ENCODE results near the gene BRICD5. TPM values are rescaled to one million over a fixed set of nuclear protein-coding genes. Genes with fewer than 3 reads are reported as not detected.
"Not testable (repeated sequence)": the region's sequence is repeated elsewhere in the genome, so short reads cannot be mapped to it uniquely, and the experiment has no call there.

BRICD5 gene
- total RNA-seq, result 1 to 10 TPM; 3.2 to 5.2 (median 3.6) TPM
- total RNA-seq (2013), result 6.7 TPM

DNA sequence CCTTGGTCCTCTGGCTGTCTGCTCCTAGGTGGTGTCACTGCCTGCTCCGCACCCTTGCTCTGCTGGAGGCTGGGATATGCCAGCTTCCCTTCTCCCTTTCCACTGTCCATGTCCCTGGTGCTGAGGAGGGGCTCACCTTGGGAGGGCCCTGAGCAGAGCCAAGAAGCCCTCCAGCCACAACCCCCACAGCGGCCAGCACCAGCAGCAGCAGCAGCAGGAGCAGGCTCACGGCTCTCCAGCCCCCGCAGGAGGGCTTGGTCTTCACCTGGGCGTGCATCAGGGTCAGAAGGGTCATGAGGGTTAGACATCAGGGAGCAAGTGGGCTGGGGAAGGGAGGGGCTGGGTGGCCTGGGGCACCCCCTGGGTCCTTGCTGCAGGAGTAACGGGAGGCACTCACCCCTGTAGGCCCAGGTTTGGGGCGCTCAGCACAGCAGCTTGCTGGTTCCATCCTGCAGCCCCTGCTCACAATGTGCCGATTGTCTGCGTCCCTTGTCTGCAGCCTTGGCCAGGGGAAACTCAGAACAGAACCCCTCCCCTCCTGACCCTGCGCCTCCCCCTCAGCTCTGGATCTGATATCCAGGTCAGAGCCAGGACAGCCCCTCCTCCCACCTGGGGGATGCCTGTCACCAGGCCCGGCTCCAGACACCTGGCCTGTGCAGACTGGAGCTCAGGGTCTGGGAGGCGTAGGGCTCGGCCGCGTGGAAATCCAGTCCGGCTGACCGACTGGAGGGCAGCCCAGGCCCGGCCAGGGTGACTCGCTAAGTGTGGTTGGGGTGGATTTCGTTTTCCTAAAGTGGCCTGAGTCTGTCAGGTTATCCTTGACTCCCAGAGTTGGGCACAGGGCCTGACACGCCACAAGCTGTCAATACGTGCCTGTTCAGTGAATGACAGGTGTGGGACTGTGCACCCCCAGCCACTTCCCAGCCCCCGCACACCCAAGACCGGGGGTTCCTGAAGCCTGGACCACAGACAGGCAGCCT lies at the start of gene BRICD5:
TSS of gene BRICD5 (minus strand) at position 478 of the 980 bp plus-strand sequence. CDS start at position 448, 30 bp downstream.
- Mint-ChIP-seq H3K4me3 (no peak within 1 kb of the TSS), H3K27ac (no peak within 1 kb of the TSS), H3K4me1 (peaks cover 13 to 31% of the 10 kb centered on the region in 2 donors), H3K36me3 (no peaks in the 10 kb centered on the region), H3K27me3 (ENCODE audit: low read depth in 2 of 2) (no peaks in the 10 kb centered on the region), H3K9me3 (no peaks in the 10 kb centered on the region)
- no peaks in the 10 kb centered on the region for H3K27me3 ChIP-seq (ENCODE audit: control insufficient read depth, insufficient read depth, low read length)
- H3K9me3 ChIP-seq (ENCODE audit: control insufficient read depth, insufficient read depth, low read length), result no peaks in the 10 kb centered on the region
- no peak for DNase-seq
- H3K36me3 ChIP-seq (ENCODE audit: control insufficient read depth, insufficient read depth, low read length), result peaks cover 31% of the 10 kb centered on the region
- 84% methylated on average over 24 of the region's 24 CpGs for WGBS (ENCODE audit: insufficient coverage)
- TF ChIP-seq, protein P1, sequence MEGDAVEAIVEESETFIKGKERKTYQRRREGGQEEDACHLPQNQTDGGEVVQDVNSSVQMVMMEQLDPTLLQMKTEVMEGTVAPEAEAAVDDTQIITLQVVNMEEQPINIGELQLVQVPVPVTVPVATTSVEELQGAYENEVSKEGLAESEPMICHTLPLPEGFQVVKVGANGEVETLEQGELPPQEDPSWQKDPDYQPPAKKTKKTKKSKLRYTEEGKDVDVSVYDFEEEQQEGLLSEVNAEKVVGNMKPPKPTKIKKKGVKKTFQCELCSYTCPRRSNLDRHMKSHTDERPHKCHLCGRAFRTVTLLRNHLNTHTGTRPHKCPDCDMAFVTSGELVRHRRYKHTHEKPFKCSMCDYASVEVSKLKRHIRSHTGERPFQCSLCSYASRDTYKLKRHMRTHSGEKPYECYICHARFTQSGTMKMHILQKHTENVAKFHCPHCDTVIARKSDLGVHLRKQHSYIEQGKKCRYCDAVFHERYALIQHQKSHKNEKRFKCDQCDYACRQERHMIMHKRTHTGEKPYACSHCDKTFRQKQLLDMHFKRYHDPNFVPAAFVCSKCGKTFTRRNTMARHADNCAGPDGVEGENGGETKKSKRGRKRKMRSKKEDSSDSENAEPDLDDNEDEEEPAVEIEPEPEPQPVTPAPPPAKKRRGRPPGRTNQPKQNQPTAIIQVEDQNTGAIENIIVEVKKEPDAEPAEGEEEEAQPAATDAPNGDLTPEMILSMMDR (IDR thresholded peaks at IDR 0.05), result no peak
- no peak within 1 kb of the TSS for H3K4me3 ChIP-seq (ENCODE audit: low read length)
- no peak for ATAC-seq
- peaks cover 38% of the 10 kb centered on the region for H3K4me1 ChIP-seq (ENCODE audit: control insufficient read depth, insufficient read depth, low read length)
- intact Hi-C loops (cut with micrococcal nuclease), result loop anchor here (10.0 kb wide), 1 partner anchor 56 kb away; the partner anchor contains the start of gene TRAF7
- H3K27ac ChIP-seq (ENCODE audit: low read length), result no peak within 1 kb of the TSS

DNA sequence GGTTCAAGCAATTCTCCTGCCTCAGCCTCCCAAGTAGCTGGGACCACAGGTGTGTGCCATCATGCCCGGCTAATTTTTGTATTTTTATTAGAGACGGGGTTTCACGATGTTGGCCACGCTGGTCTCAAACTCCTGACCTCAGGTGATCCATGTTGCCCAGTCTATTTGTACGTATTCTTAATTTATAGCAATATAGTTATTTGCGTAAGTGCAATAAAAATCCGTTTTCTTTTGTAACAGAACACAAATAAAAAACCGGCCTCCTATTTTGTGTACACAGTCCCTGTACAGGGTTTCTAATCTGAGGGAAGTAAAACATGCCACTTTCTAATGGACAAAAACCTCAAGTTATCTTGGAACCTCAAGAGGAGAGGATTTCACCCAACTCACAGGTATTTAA lies 49.6 kb upstream of the BRICD5 start:
- Histone ChIP-seq H3K4me3 (ENCODE audit: low read length) (no peak overlapping the region), H3K9me3 (ENCODE audit: control insufficient read depth, insufficient read depth, low read length) (no peaks in the 10 kb centered on the region), H3K4me1 (ENCODE audit: control insufficient read depth, insufficient read depth, low read length) (no peaks in the 10 kb centered on the region), H3K27me3 (ENCODE audit: control insufficient read depth, insufficient read depth, low read length) (no peaks in the 10 kb centered on the region), H3K27ac (ENCODE audit: low read length) (no peak overlapping the region), H3K36me3 (ENCODE audit: control insufficient read depth, insufficient read depth, low read length) (peaks cover 75% of the 10 kb centered on the region)
- DNase-seq (no peak), ATAC-seq (no peak)
- WGBS (ENCODE audit: insufficient coverage), result 100% methylated on average over 8 of the region's 8 CpGs
- Mint-ChIP-seq H3K4me1 (peaks cover 14 to 25% of the 10 kb centered on the region in 2 donors), H3K9me3 (no peaks in the 10 kb centered on the region), H3K4me3 (no peak overlapping the region), H3K27me3 (ENCODE audit: low read depth in 2 of 2) (no peaks in the 10 kb centered on the region), H3K27ac (no peak overlapping the region), H3K36me3 (peaks cover 6% of the 10 kb centered on the region)
- TF ChIP-seq, protein P1 (IDR thresholded peaks at IDR 0.05), result no peak
- intact Hi-C loops (cut with micrococcal nuclease), result loop anchor here (10.0 kb wide), 1 partner anchor 235 kb away; the partner anchor contains the start of gene NHERF2

GRCh38 chr16:2258530-2258929 lies 47.9 kb upstream of the BRICD5 start:
- H3K36me3 ChIP-seq (ENCODE audit: control insufficient read depth, insufficient read depth, low read length), result peaks cover 79% of the 10 kb centered on the region
- H3K36me3 Mint-ChIP-seq; intact Hi-C loops (cut with micrococcal nuclease); H3K4me1 ChIP-seq (ENCODE audit: control insufficient read depth, insufficient read depth, low read length); H3K9me3 Mint-ChIP-seq; H3K27me3 Mint-ChIP-seq (ENCODE audit: low read depth in 2 of 2); H3K4me3 ChIP-seq (ENCODE audit: low read length); H3K9me3 ChIP-seq (ENCODE audit: control insufficient read depth, insufficient read depth, low read length); H3K27ac ChIP-seq (ENCODE audit: low read length); H3K4me3 Mint-ChIP-seq; ATAC-seq; H3K27me3 ChIP-seq (ENCODE audit: control insufficient read depth, insufficient read depth, low read length); DNase-seq: not testable (repeated sequence)
- peak overlapping the region in 1 of 2 donors; percentile 23 for H3K27ac Mint-ChIP-seq
- WGBS (ENCODE audit: insufficient coverage), result 96% methylated on average over 7 of the region's 7 CpGs
- peaks cover 0 to 12% of the 10 kb centered on the region in 2 donors for H3K4me1 Mint-ChIP-seq

DNA sequence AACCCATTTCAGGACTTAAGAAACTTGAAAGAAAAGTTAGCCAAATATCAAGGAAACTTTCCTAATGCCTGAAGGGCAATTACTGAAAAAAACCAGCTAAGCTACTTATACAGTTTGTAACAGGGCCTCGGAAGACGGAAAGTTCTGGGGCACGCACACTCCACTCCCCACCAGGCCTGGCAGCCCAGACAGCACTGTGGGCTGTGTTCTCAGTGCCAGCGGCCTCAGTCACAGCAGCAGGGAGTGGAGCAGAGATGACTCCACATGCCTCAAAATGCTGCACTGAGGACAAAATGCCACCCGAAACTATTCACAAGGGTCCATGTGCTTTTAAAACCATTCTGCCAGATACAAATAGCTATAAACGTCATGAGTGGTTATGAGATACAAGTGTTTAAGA lies 47.1 kb upstream of the BRICD5 start:
- Histone ChIP-seq H3K27me3 (ENCODE audit: control insufficient read depth, insufficient read depth, low read length) (no peaks in the 10 kb centered on the region), H3K9me3 (ENCODE audit: control insufficient read depth, insufficient read depth, low read length) (no peaks in the 10 kb centered on the region), H3K27ac (ENCODE audit: low read length) (no peak overlapping the region), H3K4me1 (ENCODE audit: control insufficient read depth, insufficient read depth, low read length) (no peaks in the 10 kb centered on the region), H3K36me3 (ENCODE audit: control insufficient read depth, insufficient read depth, low read length) (peaks cover 76% of the 10 kb centered on the region), H3K4me3 (ENCODE audit: low read length) (no peak overlapping the region)
- H3K4me1 Mint-ChIP-seq, result peaks cover 0 to 10% of the 10 kb centered on the region in 2 donors
- H3K27me3 Mint-ChIP-seq (ENCODE audit: low read depth in 2 of 2), result no peaks in the 10 kb centered on the region
- H3K9me3 Mint-ChIP-seq, result no peaks in the 10 kb centered on the region
- TF ChIP-seq, protein P1 (IDR thresholded peaks at IDR 0.05), result no peak
- DNase-seq, result no peak
- intact Hi-C loops (cut with micrococcal nuclease), result no loop called here
- H3K27ac Mint-ChIP-seq, result no peak overlapping the region
- no peak overlapping the region for H3K4me3 Mint-ChIP-seq
- ATAC-seq, result no peak
- peaks cover 6% of the 10 kb centered on the region for H3K36me3 Mint-ChIP-seq
- WGBS (ENCODE audit: insufficient coverage), result 98% methylated on average over 5 of the region's 6 CpGs
